ENCODE data around the gene NOTCH2.

- TF ChIP-seq CTCF (tag by site-specific recombination; IDR thresholded peaks at IDR 0.05) (no peak), ZFP37 (tag by site-specific recombination; IDR thresholded peaks at IDR 0.05) (no peak), REST (tag by site-specific recombination; IDR thresholded peaks at IDR 0.05) (no peak), KLF16 (tag by site-specific recombination; IDR thresholded peaks at IDR 0.05) (no peak), TRIM28 (IDR thresholded peaks at IDR 0.05; ENCODE audit: borderline replicate concordance, low read length) (no peak), ELK4 (IDR thresholded peaks at IDR 0.05; ENCODE audit: borderline replicate concordance, low read depth, low read length) (no peak), SCRT1 (tag by site-specific recombination; IDR thresholded peaks at IDR 0.05; ENCODE audit: borderline replicate concordance) (no peak), TCF7L2 (IDR thresholded peaks at IDR 0.05; ENCODE audit: borderline replicate concordance, low read depth, low read length) (no peak), ZNF157 (tag by site-specific recombination; IDR thresholded peaks at IDR 0.05) (no peak), ZNF473 (tag by site-specific recombination; IDR thresholded peaks at IDR 0.05) (no peak), HOXD13 (CRISPR knock-in tag; IDR thresholded peaks at IDR 0.05; ENCODE audit: borderline replicate concordance) (no peak), ZNF747 (tag by site-specific recombination; IDR thresholded peaks at IDR 0.05) (no peak), SETDB1 (IDR thresholded peaks at IDR 0.05; ENCODE audit: insufficient read length, low read length) (no peak), MEIS1 (CRISPR knock-in tag; IDR thresholded peaks at IDR 0.05; ENCODE audit: borderline replicate concordance) (no peak)
Observed at GRCh38 chr1:119937198-119937597, 132.3 kb downstream of the NOTCH2 start.
